Activated naive CD8-positive, alpha-beta T cell (primary cell): ENCODE results near the gene INSIG2.

Experiments used
- H3K27ac Mint-ChIP-seq: one replicate; pipeline ENCODE4 v1.8.0; 2021; ENCODE audit warnings: mixed read lengths
- H3K27me3 Mint-ChIP-seq: one replicate; pipeline ENCODE4 v1.8.0; 2021; ENCODE audit warnings: mixed read lengths
- H3K36me3 Mint-ChIP-seq: one replicate; pipeline ENCODE4 v1.8.0; 2021; ENCODE audit warnings: mixed read lengths
- H3K4me1 Mint-ChIP-seq: one replicate; pipeline ENCODE4 v1.8.0; 2021; ENCODE audit warnings: low read depth, mixed read lengths
- H3K4me3 Mint-ChIP-seq: one replicate; pipeline ENCODE4 v1.8.0; 2021; ENCODE audit warnings: mild to moderate bottlenecking, mixed read lengths
- H3K9me3 Mint-ChIP-seq: one replicate; pipeline ENCODE4 v1.8.0; 2021; ENCODE audit warnings: low read depth, mixed read lengths

INSIG2 gene

DNA sequence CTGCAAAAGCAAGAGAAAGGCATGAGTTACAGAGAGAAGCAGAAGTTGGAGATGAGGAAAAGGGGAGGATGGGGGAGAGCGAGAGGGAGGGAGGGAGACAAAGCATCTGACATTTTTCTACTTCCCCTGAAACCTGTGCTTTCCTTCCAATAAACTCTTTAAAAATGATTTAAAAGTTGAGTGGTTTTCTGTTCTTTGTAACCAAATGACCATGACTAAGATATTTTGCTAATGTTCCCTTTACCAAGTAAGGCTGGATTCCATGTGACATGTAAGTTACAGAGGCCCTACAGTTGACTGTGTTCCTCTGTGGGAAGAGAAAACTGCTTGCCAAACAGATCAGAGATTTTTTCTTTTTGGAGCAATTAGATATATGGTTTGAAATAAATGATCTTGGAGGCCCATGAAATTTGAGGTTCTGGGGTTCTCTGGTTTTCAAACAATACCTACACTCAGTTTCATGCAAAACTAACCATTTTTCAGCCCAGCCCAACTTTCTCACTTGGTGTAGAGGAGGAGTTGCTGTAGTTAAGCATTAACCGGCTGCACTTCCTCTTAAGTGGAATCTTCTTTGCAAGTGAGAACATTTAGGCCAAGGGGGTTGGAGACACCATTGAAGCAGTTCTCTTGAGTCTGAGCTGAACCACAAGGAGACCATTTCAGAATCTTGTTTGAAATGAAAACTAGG is 34.5 kb downstream of the INSIG2 start:
- Mint-ChIP-seq H3K36me3 (peaks cover 3% of the 10 kb centered on the region), H3K27me3 (peaks cover 10% of the 10 kb centered on the region), H3K4me3 (no peak overlapping the region), H3K27ac (no peak overlapping the region), H3K9me3 (no peaks in the 10 kb centered on the region), H3K4me1 (no peaks in the 10 kb centered on the region)

DNA sequence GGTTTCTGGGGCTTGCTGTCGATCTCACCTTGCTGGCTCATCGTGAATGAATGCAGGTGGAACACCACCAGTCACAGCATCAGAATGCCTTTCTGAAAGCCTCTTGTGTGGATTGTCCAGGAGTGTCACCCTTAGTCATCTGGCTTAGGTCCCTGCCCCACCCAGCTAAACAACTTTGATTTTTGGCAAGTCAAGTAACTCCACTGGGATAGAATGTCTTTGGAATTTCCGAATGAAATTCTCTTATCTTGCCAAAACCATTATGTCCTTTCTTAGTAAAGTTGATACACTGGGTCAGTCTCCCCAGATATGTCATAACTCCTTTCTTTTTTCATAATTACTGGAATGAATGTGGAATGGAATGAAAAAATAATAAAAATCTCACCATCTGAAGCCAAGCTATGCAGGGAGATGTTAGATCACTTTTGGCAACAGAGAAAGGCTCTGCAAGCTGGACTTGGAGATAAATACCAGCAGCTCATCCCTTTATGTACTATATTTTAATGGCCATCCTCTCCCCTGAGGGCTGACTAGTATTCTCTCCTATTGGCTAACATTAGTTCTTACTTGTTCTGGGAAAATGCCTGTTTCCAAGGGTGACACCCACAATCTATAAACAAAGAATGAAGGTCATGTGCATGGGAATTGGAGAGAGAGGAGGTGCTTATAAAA is 35.4 kb downstream of the INSIG2 start:
- Mint-ChIP-seq H3K4me1 (no peaks in the 10 kb centered on the region), H3K9me3 (no peaks in the 10 kb centered on the region), H3K36me3 (peaks cover 3% of the 10 kb centered on the region), H3K27ac (no peak overlapping the region), H3K4me3 (no peak overlapping the region), H3K27me3 (peaks cover 12% of the 10 kb centered on the region)

DNA sequence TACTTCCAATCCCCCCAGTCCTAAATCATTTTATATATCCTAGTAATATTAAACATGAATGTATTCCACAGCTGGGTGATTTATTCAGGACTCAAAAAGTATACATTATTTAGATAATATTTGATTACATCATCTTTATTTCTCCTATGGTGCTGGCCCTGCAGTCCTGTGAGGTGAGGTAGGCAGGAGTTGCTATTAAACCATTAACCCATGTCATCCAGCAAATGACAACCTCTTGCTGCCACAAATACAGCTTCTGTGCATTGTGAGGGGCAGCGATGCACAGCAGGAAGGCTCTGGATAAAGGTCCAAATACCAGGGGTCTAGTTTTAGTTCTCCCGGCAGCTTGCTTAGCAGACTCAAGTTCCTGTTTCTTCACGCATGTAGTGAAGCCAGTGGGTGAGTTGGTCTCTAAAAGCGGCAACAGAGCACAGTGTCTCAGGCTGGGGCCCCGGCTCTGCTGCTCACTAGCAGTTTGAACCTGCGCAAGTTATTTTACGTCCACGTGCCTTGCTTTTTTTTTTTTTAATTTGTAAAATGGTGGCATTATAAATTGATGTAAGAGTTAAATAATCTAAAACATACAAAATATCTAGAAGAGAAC is 36.1 kb downstream of the INSIG2 start:
- Mint-ChIP-seq H3K36me3 (peaks cover 1% of the 10 kb centered on the region), H3K9me3 (no peaks in the 10 kb centered on the region), H3K27me3 (peaks cover 14% of the 10 kb centered on the region), H3K4me3 (no peak overlapping the region), H3K4me1 (no peaks in the 10 kb centered on the region), H3K27ac (no peak overlapping the region)

DNA sequence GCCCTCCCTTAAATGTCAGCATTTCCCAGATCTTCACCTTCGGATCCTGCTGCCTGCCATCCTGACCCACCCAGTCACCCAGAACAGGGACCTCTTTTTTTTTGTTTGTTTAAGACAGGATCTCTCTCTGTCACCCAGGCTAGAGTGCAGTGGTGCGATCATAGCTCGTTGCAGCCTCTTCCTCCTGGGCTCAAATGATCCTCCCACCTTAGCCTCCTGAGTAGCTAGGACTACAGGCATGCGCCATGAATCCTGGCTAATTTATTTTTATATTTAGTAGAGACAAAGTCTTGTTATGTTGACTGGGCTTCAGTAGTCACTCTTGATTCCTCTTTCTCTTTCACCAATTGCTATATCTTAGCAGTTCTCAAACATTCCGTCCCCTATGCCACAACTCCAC is 39.0 kb downstream of the INSIG2 start:
- peaks cover 7% of the 10 kb centered on the region for H3K4me1 Mint-ChIP-seq
- no peak overlapping the region for H3K27ac Mint-ChIP-seq
- peaks cover 16% of the 10 kb centered on the region for H3K27me3 Mint-ChIP-seq
- H3K9me3 Mint-ChIP-seq = no peaks in the 10 kb centered on the region
- H3K36me3 Mint-ChIP-seq = no peaks in the 10 kb centered on the region
- H3K4me3 Mint-ChIP-seq = no peak overlapping the region

DNA sequence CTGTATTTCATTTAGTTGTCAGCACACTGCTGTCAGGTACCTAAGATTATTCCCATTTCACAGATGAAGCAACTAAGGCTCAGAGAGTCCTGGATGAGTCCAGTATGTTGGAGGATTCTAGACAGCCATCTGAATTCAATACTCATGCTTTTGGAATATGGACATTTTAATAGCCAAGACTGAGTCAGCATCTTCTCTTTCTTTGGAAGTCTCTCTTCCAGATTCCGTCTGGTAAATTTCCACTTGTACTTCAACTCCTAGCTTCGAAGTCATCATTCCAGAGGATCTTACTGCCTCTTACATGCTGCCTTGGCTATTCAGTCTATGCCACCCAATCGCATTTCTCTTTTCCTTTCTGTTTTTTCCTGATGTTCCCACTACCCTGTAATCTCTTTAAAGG is 40.6 kb downstream of the INSIG2 start:
- Mint-ChIP-seq H3K36me3 (no peaks in the 10 kb centered on the region), H3K27ac (no peak overlapping the region), H3K27me3 (peaks cover 16% of the 10 kb centered on the region), H3K4me1 (peaks cover 7% of the 10 kb centered on the region), H3K4me3 (no peak overlapping the region), H3K9me3 (no peaks in the 10 kb centered on the region)

DNA sequence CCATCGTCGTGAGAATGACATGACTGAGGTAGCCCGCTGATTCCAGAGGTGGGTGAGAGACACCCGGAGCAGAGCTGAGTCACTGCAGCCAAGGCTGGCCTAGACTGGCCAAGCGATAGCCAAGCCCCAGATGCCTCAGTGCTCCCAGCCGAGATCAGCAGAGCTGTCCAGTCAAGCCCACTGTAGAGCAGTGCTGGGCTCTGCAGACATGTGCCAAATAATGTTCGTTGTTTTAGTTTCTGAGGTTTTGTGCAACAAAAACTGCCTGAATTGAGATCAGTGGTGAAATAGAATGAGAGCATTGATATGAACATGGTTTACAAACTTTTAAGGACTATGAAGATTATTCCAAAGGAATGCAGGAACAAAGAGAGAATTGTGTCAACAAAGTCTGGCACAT is 42.1 kb downstream of the INSIG2 start:
- peaks cover 7% of the 10 kb centered on the region for H3K4me1 Mint-ChIP-seq

DNA sequence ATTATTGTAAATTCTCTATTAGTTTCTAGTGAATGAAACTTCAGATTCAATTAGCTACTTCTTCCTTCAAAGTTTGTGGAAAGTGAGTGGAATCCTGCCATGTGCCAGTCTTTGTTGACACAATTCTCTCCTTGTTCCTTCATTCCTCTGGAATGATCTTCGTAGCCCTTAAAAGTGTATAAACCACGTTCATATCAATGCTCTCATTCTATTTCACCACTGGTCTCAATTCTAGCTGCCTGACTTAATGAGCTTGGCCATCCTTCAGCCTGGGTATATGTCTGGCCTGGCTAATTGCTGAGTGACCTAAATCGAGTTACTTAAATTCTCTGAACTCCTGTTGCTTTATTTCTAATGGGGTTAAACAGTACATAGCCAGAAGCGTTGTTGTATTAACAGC is 43.5 kb downstream of the INSIG2 start:
- Mint-ChIP-seq H3K27ac (no peak overlapping the region), H3K9me3 (no peaks in the 10 kb centered on the region), H3K36me3 (no peaks in the 10 kb centered on the region), H3K27me3 (peaks cover 13% of the 10 kb centered on the region), H3K4me3 (no peak overlapping the region), H3K4me1 (peaks cover 7% of the 10 kb centered on the region)

More for the DNA sequence above, 42.1 kb downstream of the INSIG2 start:
- H3K27me3 Mint-ChIP-seq = peaks cover 20% of the 10 kb centered on the region
- H3K4me3 Mint-ChIP-seq = no peak overlapping the region
- H3K9me3 Mint-ChIP-seq = no peaks in the 10 kb centered on the region
- H3K27ac Mint-ChIP-seq = no peak overlapping the region
- H3K36me3 Mint-ChIP-seq = no peaks in the 10 kb centered on the region

DNA sequence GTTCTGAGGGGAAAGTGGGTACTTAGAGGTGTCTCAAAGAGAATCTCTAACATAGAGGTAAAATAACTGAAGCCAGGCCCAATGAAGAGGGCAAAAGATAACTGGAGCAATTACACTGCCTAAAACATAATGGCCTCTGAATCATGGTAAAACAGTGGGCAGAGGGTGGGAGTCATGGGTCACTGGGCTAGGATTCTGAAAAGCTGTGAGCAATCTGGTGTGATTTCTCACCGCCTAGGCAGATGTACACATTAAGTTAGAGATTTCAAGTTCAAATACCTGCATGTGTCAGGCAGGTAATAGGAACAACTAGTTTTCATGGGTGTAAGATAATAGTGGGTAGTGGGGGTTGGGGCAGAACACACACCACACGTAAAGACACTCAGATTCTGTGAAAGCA is 45.6 kb downstream of the INSIG2 start:
- Mint-ChIP-seq H3K4me3 (no peak overlapping the region), H3K27me3 (peaks cover 8% of the 10 kb centered on the region), H3K4me1 (peaks cover 7% of the 10 kb centered on the region), H3K27ac (no peak overlapping the region), H3K9me3 (no peaks in the 10 kb centered on the region), H3K36me3 (no peaks in the 10 kb centered on the region)

DNA sequence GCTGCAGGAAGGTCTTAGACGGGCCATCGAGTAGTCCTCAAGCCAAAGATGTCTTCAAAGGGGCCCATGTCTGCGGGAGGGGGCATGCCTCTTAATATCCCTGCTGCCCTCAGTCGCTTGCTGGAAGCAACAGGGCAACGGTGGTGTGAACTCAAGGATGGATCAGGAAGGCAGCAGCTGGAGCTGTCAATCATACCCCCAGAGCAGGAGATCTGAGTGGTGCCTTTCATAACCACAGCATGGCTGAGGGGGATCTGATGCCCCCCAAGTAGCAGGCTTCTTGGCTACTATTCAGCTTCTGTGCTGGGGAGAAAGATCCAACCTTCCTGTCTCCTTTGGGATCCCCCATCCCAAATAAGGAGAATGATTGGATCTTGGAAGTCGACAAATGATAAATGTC is 46.4 kb downstream of the INSIG2 start:
- Mint-ChIP-seq H3K27ac (no peak overlapping the region), H3K27me3 (peaks cover 4% of the 10 kb centered on the region), H3K4me3 (no peak overlapping the region), H3K4me1 (peaks cover 7% of the 10 kb centered on the region), H3K9me3 (no peaks in the 10 kb centered on the region), H3K36me3 (no peaks in the 10 kb centered on the region)

DNA sequence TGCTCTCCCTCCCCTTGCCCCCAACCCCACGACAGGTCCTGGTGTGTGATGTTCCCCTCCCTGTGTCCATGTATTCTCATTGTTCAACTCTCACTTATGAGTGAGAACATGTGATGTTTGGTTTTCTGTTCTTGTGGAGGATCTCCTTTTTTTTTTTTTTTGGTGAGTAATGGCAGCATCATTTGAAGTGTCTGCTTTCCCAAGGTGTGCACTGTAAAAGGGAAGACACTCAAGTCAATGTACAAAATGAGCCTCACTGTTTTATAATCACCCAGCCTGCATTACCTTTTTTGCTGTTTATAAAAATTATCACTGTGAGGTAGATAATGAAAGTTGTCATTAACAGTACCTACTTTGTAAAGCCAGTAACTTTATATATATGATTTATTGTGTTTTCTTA is 56.9 kb downstream of the INSIG2 start:
- Mint-ChIP-seq H3K27ac (no peak overlapping the region), H3K4me3 (no peak overlapping the region), H3K27me3 (no peaks in the 10 kb centered on the region), H3K4me1 (no peaks in the 10 kb centered on the region), H3K36me3 (no peaks in the 10 kb centered on the region), H3K9me3 (no peaks in the 10 kb centered on the region)

DNA sequence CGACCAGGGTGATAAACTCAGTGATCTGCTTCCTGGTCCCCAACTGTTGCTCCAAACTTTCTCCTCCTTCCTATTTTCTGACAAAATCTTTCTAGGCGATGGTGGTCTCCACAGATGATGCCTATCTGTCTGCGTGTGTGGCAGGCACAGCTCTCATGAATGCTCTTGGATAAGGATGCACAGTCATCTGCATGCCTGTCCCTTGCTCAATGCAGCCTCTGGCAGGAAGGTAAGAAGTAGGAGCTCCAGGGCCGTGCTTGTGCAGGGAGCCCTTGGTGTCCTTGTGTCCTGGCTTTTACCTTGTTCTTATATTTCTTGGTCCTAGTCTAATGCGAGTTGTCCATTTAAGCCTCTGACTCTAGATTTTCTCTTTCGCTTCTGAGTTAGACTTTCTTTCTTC is 57.5 kb downstream of the INSIG2 start:
- Mint-ChIP-seq H3K27me3 (no peaks in the 10 kb centered on the region), H3K4me3 (no peak overlapping the region), H3K4me1 (no peaks in the 10 kb centered on the region), H3K36me3 (no peaks in the 10 kb centered on the region), H3K27ac (no peak overlapping the region), H3K9me3 (no peaks in the 10 kb centered on the region)

DNA sequence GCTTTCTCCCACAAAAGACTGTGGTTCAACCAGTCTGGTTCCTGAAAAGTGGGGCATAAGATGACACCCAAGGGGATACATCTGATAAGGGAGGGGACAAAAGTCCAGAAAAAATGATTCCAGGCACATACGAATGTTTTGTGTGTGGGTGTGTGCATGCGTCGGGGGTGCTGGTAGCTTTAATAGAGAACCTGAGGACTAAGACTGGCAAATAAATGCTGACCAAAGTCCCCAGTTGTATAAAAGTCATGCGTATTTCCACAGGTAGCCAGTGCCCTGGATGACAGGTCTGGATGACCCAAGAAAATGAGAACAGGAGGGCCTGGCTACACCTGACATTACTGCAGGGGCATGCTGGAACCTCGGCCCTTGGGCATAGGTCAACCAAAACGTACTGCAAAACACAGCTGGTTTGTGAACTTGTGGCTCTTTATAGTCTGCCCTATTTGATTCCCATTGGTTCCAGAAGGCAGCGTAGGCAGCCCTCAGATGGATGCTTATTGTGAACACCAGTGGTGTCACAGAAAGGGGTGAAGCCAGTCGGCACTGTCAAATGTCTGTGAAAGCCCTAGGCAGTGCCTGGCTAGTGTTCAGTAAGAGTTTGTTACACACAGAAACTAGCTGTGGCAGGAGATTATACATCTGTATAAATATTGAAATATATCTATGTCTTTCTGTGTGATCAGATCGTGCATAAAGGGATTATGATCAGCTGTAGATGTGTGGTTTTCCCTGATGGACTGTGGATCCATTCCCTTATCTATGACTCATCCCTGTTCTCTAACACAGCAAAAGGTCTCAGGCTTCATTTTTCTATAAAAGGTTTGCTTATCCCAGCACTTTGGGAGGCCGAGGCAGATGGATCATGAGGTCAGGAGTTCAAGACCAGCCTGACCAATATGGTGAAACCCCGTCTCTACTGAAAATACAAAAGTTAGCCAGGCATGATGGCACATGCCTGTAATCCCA is 58.3 kb downstream of the INSIG2 start:
- Mint-ChIP-seq H3K4me3 (no peak overlapping the region), H3K4me1 (no peaks in the 10 kb centered on the region), H3K27me3 (peaks cover under 1% of the 10 kb centered on the region), H3K27ac (no peak overlapping the region), H3K36me3 (no peaks in the 10 kb centered on the region), H3K9me3 (no peaks in the 10 kb centered on the region)

DNA sequence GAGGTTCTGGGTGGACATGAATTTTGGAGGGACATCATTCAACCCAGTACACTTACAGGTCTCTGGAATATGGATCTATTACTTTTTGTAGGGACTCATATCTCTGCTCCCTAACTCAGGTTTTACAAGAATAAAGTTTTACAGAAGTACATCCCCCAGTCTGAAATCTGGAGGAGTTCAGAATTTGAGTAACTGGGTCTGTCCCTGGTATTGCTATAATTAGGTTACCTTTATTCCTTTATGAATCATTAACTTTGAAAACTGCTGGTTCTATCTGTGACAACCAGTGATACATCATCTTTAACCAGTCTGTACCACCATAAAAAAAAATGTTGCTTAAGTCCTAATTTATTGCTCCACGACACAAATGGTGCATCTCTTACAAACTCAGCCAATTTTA is 59.9 kb downstream of the INSIG2 start:
- H3K4me3 Mint-ChIP-seq = no peak overlapping the region
- no peak overlapping the region for H3K27ac Mint-ChIP-seq
- no peaks in the 10 kb centered on the region for H3K9me3 Mint-ChIP-seq
- H3K4me1 Mint-ChIP-seq = no peaks in the 10 kb centered on the region
- H3K36me3 Mint-ChIP-seq = no peaks in the 10 kb centered on the region
- peaks cover 8% of the 10 kb centered on the region for H3K27me3 Mint-ChIP-seq

DNA sequence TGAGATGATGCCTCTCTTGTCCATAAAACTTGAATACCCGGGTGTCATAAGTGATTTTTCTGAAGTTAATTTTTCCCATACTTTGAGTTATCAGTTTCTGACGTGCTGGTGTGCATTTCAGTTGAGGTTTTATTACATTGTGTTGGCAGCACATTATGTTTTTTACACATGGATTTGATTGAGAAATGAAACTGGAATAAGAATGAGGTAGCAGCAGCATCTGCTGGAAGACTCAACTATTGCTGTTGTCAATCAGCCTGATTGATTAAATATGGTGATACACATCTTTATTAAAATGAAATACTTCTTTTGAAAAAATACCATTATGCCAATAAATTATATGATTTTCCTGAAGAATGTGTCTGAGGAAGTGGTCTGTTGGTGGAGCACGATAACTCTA is 60.5 kb downstream of the INSIG2 start:
- Mint-ChIP-seq H3K4me1 (no peaks in the 10 kb centered on the region), H3K27ac (no peak overlapping the region), H3K4me3 (no peak overlapping the region), H3K27me3 (peaks cover 11% of the 10 kb centered on the region), H3K36me3 (no peaks in the 10 kb centered on the region), H3K9me3 (no peaks in the 10 kb centered on the region)

DNA sequence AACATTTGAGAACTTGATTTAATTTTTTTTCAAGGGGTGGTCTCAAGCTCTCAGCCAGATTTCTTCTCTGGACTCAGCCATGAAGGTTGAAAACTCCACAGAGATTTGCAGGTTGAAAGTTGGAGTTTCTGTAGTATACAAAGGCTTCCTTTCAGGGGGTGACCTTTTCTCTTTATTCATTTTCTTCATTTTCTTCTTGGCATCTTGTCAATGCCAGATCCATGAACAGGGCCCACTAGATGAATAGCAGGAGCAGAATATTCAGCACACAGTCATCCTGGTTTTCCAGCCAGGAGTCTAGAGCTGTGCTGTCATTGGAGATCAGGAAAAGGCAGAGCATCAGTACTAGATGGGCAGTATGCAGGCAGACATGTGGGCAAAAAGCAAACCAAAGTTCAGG is 62.0 kb downstream of the INSIG2 start:
- H3K36me3 Mint-ChIP-seq = no peaks in the 10 kb centered on the region
- H3K4me1 Mint-ChIP-seq = no peaks in the 10 kb centered on the region
- H3K27ac Mint-ChIP-seq = no peak overlapping the region
- no peaks in the 10 kb centered on the region for H3K9me3 Mint-ChIP-seq
- no peak overlapping the region for H3K4me3 Mint-ChIP-seq
- peaks cover 13% of the 10 kb centered on the region for H3K27me3 Mint-ChIP-seq
